ENCODE data around the gene ADAP1. TPM values are rescaled to one million over a fixed set of nuclear protein-coding genes. Genes with fewer than 3 reads are reported as not detected.

Gene ADAP1
- total and polyA plus RNA-seq, 7 donors: 11.4 to 157 (median 72.6) TPM

- Histone ChIP-seq H3K27me3 (no peaks in the 10 kb centered on the region), H3K4me1 (peaks cover 0 to 11% (median 10%) of the 10 kb centered on the region in 4 donors), H3K4me3 (no peak overlapping the region), H3K27ac (no peak overlapping the region), H3K36me3 (peaks cover 34 to 89% (median 52%) of the 10 kb centered on the region in 4 donors), H3K9me3 (no peaks in the 10 kb centered on the region)
- no peak for DNase-seq
- 94 to 97% methylated on average over 40 of the region's 40 CpGs for WGBS, 2 donors
- intact Hi-C loops (cut with DNase I): no loop called here
- TF ChIP-seq CTCF (IDR thresholded peaks at IDR 0.05): no peak
- TF ChIP-seq EP300 (IDR thresholded peaks at IDR 0.05): no peak
- TF ChIP-seq POLR2A (IDR thresholded peaks at IDR 0.05): no peak
- TF ChIP-seq POLR2AphosphoS5 (IDR thresholded peaks at IDR 0.05): no peak
Observed at GRCh38 chr7:894164-894867, 60.2 kb downstream of the ADAP1 start.

GRCh38 chr7:893686-894085, 60.8 kb downstream of the ADAP1 start:
- no peak overlapping the region for H3K27ac ChIP-seq
- peaks cover 0 to 11% (median 10%) of the 10 kb centered on the region in 4 donors for H3K4me1 ChIP-seq
- H3K9me3 ChIP-seq: no peaks in the 10 kb centered on the region
- 95% methylated on average over 19 of the region's 19 CpGs for WGBS, 2 donors
- DNase-seq: no peak
- no peak overlapping the region for H3K4me3 ChIP-seq
- intact Hi-C loops (cut with DNase I): no loop called here
- TF ChIP-seq POLR2A (IDR thresholded peaks at IDR 0.05): no peak
- no peaks in the 10 kb centered on the region for H3K27me3 ChIP-seq
- peaks cover 34 to 89% (median 54%) of the 10 kb centered on the region in 4 donors for H3K36me3 ChIP-seq

- Histone ChIP-seq H3K27me3 (no peaks in the 10 kb centered on the region), H3K9me3 (no peaks in the 10 kb centered on the region), H3K4me1 (peaks cover 0 to 8% (median 7%) of the 10 kb centered on the region in 4 donors), H3K27ac (no peak overlapping the region), H3K36me3 (peaks cover 37 to 89% (median 61%) of the 10 kb centered on the region in 4 donors), H3K4me3 (no peak overlapping the region)
- no peak for DNase-seq
- no peak for TF ChIP-seq POLR2A (IDR thresholded peaks at IDR 0.05)
- TF ChIP-seq POLR2AphosphoS5 (IDR thresholded peaks at IDR 0.05): no peak
- no peak for TF ChIP-seq EP300 (IDR thresholded peaks at IDR 0.05)
- no peak for TF ChIP-seq CTCF (IDR thresholded peaks at IDR 0.05)
- 86 to 94% methylated on average over 47 to 48 of the region's 48 CpGs for WGBS, 2 donors
- intact Hi-C loops (cut with DNase I): no loop called here
Observed at GRCh38 chr7:892648-893593, 61.6 kb downstream of the ADAP1 start.

GRCh38 chr7:891805-892204, 62.7 kb downstream of the ADAP1 start:
- H3K9me3 ChIP-seq: no peaks in the 10 kb centered on the region
- H3K36me3 ChIP-seq: peaks cover 48 to 90% (median 70%) of the 10 kb centered on the region in 4 donors
- H3K4me3 ChIP-seq: no peak overlapping the region
- intact Hi-C loops (cut with DNase I): no loop called here
- TF ChIP-seq POLR2AphosphoS5 (IDR thresholded peaks at IDR 0.05) (no peak), CTCF (IDR thresholded peaks at IDR 0.05) (no peak), POLR2A (IDR thresholded peaks at IDR 0.05) (no peak), EP300 (IDR thresholded peaks at IDR 0.05) (no peak)
- 95 to 98% methylated on average over 20 of the region's 20 CpGs for WGBS, 2 donors
- no peak overlapping the region for H3K27ac ChIP-seq
- no peaks in the 10 kb centered on the region for H3K4me1 ChIP-seq
- no peaks in the 10 kb centered on the region for H3K27me3 ChIP-seq
- no peak for DNase-seq

GRCh38 chr7:891291-891690, 63.2 kb downstream of the ADAP1 start:
- intact Hi-C loops (cut with DNase I): no loop called here
- Histone ChIP-seq H3K9me3 (no peaks in the 10 kb centered on the region), H3K36me3 (peaks cover 53 to 90% (median 70%) of the 10 kb centered on the region in 4 donors), H3K27ac (no peak overlapping the region), H3K27me3 (no peaks in the 10 kb centered on the region), H3K4me3 (no peak overlapping the region), H3K4me1 (no peaks in the 10 kb centered on the region)
- no peak for DNase-seq
- TF ChIP-seq POLR2A (IDR thresholded peaks at IDR 0.05) (no peak), CTCF (IDR thresholded peaks at IDR 0.05) (no peak), EP300 (IDR thresholded peaks at IDR 0.05) (no peak), POLR2AphosphoS5 (IDR thresholded peaks at IDR 0.05) (no peak)
- WGBS, 2 donors: 96% methylated on average over 29 of the region's 29 CpGs

Measured in sigmoid colon (tissue), 7 donors.